HS-5 (cell line): ENCODE data around the gene ACTL6A.
A peak's percentile ranks its signal among the peaks of the same experiment; 100 is the strongest.

ENCODE experiments used
- DNase-seq: peaks from one replicate; pipeline ENCODE4 v3.0.0-alpha.2; 2012; ENCODE audit warnings: low read depth

The ACTL6A gene

GRCh38 chr3:179591313-179591712 lies 28.6 kb downstream of the ACTL6A start:
- no peak for DNase-seq

DNA sequence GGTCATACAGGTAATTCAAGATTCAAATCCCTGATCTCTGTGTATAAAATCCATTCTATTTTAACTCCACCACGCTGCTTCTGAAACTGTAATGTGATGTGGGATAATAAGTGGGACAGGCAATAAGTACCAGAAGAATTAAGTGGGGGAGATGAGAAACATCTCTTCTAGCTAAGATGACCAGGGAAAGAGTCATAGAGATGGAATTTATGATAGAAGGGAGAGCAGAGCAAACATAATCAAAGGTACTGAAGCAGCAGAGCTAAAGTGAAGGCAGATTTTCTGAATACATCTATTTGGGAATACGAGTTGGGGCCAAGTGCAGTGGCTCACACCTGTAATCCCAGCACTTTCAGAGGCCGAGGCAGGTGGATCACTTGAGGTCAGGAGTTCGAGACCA lies 36.8 kb downstream of the ACTL6A start:
- DNase-seq = no peak

DNA sequence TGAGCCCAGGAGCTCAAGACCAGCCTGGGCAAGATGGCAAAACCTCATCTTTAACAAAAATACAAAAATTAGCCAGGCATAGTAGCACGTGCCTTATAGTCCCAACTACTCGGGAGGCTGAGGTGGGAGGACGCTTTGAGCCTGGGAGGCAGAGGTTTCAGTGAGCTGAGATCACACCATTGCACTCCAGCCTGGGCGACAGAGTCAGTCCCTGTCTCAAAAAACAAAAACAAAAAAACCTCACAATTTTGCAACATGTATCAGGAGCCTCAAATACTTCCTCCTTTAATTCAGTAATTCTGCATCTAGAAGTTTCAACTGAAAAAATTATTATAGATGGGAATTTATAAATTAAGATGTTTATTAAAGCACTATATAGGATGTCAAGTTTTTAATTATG lies 40.6 kb downstream of the ACTL6A start:
- DNase-seq = no peak

GRCh38 chr3:179603831-179604230 lies 41.1 kb downstream of the ACTL6A start:
- no peak for DNase-seq

GRCh38 chr3:179604321-179605078 lies 41.8 kb downstream of the ACTL6A start, which contains the start of the genes MRPL47 and NDUFB5:
TSS of gene MRPL47 (minus strand) at chr3:179604638. CDS start at chr3:179604624, 14 bp downstream.
TSS of gene NDUFB5 (plus strand) at chr3:179604794. CDS start at chr3:179604816, 22 bp downstream.
- DNase-seq = peak; percentile 87

GRCh38 chr3:179606534-179607085 lies 43.9 kb downstream of the ACTL6A start:
- no peak for DNase-seq

GRCh38 chr3:179608931-179609720 lies 46.4 kb downstream of the ACTL6A start:
- no peak for DNase-seq

DNA sequence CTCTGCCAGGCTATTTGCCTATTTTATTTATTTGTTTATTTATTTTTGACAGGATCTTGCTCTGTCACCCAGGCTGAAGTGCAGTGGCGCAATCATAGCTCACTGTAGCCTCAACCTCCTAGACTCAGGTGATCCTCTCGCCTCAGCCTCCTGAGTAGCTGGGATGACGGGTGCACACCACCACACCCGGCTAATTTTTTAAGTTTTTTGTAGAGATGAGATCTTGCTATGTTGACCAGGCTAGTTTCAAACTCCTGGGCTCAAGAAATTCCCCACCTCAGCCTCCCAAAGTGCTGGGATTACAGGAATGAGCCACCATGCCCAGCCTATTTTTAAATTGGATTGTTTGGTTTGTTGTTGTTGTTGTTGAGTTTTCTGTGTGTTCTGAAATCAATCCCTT lies 47.3 kb downstream of the ACTL6A start:
- DNase-seq = no peak

GRCh38 chr3:179613807-179614206 lies 51.1 kb downstream of the ACTL6A start:
- peak; percentile 29 for DNase-seq

DNA sequence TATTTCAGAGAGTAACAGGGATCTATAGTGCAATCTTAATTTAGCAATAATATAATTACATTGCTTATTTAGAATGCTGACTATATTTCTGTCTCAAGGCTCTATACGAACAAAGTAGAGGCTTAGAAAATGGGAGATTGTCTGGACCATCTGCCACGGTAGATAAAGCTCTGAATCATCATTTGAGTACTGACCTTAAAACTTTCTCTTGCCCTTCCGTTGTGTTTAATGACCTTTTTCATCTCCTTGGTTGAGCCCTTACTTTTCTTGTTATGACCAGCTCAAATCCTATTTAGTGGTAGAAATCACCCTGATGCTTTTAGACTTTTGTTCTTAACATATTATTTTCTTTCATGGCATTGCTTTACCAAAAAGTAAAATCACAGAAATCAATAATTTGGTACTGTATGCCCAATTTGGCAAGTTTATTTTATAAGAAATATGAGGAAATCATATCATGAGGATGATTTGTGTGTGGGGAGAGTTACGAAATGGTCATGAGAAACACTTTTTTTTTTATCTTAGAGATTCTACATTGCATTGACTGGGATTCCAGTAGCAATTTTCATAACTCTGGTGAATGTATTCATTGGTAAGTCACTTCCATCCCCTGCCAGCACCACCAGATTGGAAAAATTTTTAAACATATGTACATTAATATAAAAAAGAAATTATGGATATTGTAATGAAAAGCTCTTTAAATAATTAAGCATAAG lies 52.9 kb downstream of the ACTL6A start:
- DNase-seq = no peak

DNA sequence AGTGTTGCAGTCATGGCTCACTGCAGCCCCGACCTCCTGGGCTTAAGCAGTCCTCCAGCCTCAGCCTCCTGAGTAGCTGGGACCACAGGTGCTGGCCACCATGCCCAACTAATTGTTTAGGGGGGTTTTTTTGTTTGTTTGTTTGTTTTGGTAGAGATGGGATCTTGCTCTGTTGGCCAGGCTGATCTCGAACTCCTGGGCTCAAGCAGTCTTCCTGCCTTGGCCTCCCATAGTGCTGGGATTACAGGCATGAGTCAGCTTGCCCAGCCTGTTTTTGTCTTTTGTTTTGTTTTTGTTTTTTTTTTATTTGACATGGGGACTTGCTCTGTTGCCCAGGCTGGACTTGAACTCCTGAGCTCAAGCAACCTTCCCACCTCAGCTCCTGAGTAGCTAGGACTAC lies 59.3 kb downstream of the ACTL6A start:
- DNase-seq = no peak

DNA sequence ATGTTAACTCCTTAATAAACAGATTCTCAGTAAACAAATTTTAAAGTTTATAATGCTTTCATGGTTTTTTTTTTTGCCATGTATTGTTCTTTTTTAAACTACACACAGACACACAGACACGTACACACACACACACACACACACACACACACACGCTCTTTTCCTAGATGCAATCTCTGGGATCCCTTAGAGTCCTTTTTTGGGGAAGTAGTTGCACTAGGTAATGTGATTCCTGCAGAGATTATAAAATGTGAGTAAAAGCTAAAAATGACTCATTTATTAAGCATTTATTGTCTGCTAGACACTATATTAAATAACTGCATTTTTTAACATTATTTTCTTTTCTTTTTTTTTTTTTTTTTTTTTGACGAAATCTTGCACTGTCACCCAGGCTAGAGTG lies 61.7 kb downstream of the ACTL6A start:
- DNase-seq = no peak

DNA sequence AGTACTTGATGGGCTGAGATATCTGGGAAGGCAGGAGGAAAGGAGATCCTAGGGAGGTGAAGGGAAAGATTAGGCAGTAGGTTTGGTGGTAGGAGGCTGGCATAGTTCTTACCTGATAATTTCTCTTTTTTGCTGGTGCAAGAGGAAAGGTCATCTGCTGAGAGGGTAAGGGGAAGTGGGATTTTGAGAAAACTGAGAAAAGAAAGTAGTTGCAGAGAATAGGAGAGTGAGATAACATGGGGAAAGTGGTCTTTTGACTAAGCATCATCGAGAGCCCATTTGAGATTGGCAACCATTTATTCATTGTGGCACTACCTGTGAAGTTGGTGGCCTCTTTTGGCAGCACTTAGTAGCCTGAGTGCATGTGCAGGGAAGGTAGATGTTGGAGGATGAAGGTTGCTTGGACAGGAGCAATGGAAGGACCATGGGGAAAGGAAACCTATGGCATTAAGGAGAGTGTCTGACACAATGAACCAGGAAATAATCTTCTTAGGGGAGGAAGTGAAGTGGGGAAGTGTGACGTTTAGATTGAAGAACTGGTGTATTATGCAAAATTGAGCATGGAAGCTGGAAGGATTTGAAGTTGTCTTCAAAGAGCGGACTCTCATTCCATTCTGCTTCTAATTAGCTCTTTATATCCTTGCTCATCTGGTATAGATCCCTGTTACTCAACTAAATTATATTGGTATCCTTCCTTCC lies 68.2 kb downstream of the ACTL6A start:
- DNase-seq = no peak
